Measurements from ENCODE around the gene AS3MT.
A peak's percentile ranks its signal among the peaks of the same experiment; 100 is the strongest.

Gene AS3MT

DNA sequence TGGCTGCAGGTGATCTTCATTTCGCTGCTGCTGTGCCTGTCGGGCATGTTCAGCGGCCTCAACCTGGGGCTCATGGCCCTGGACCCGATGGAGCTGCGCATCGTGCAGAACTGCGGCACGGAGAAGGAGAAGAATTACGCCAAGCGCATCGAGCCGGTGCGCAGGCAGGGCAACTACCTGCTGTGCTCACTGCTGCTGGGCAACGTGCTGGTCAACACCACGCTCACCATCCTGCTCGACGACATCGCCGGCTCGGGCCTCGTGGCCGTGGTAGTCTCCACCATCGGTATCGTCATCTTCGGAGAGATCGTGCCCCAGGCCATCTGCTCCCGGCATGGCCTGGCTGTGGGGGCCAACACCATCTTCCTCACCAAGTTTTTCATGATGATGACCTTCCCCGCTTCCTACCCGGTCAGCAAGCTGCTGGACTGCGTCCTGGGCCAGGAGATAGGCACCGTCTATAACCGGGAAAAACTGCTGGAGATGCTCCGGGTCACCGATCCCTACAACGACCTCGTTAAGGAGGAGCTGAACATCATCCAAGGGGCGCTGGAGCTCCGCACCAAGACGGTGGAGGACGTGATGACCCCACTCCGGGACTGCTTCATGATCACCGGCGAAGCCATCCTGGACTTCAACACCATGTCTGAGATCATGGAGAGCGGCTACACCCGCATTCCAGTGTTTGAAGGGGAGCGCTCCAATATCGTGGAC lies 50.1 kb downstream of the AS3MT start:
- Histone ChIP-seq H3K27ac (ENCODE audit: low read depth, low read length) (no peak overlapping the region), H2AK5ac (ENCODE audit: low read length) (no peak overlapping the region), H4K91ac (ENCODE audit: low read depth, low read length) (no peak overlapping the region), H3K79me1 (ENCODE audit: low read length) (peaks cover 6% of the 10 kb centered on the region), H3K23ac (ENCODE audit: low read length) (no peak overlapping the region), H4K8ac (ENCODE audit: low read depth, low read length) (no peak overlapping the region), H3K79me2 (ENCODE audit: control insufficient read depth, insufficient read depth, low read length, poor library complexity) (peaks cover 3% of the 10 kb centered on the region), H3K27me3 (ENCODE audit: insufficient read depth, low read length) (peaks cover 16% of the 10 kb centered on the region), H3K4ac (ENCODE audit: low read depth, low read length) (no peak overlapping the region), H2AFZ (ENCODE audit: insufficient read depth, low read length, poor library complexity) (peak overlapping the region; percentile 99), H3K18ac (ENCODE audit: low read length) (no peak overlapping the region), H3K36me3 (ENCODE audit: control insufficient read depth in 1 of 2, insufficient read depth in 2 of 2, low read length in 2 of 2) (no peaks in the 10 kb centered on the region), H3K4me3 (ENCODE audit: low read depth, low read length) (peak overlapping the region; percentile 99), H3K14ac (ENCODE audit: low read length) (no peak overlapping the region), H3K4me2 (ENCODE audit: low read length) (peak overlapping the region; percentile 89), H2BK5ac (ENCODE audit: low read depth, low read length, poor library complexity) (no peak overlapping the region), H3K4me1 (ENCODE audit: control insufficient read depth in 1 of 2, insufficient read depth in 2 of 2, low read length in 2 of 2) (peaks cover 9 to 10% of the 10 kb centered on the region in 2 experiments), H3K9me3 (ENCODE audit: insufficient read depth, low read depth, low read length) (peaks cover 5% of the 10 kb centered on the region), H2BK12ac (ENCODE audit: low read length) (no peak overlapping the region), H2BK120ac (ENCODE audit: insufficient read depth, low read length, poor library complexity) (no peak overlapping the region), H4K12ac (ENCODE audit: low read depth, low read length) (no peak overlapping the region), H3K9ac (ENCODE audit: low read length) (no peak overlapping the region)
- peak; percentile 77 for DNase-seq
- WGBS (ENCODE audit: extremely low coverage, insufficient coverage, insufficient read length): no CpG with 5 or more reads among the region's 47 CpGs

- peaks cover 9 to 10% of the 10 kb centered on the region in 2 experiments for H3K4me1 ChIP-seq (ENCODE audit: control insufficient read depth in 1 of 2, insufficient read depth in 2 of 2, low read length in 2 of 2)
- peaks cover 3% of the 10 kb centered on the region for H3K79me2 ChIP-seq (ENCODE audit: control insufficient read depth, insufficient read depth, low read length, poor library complexity)
- no peak overlapping the region for H3K18ac ChIP-seq (ENCODE audit: low read length)
- H3K36me3 ChIP-seq (ENCODE audit: control insufficient read depth in 1 of 2, insufficient read depth in 2 of 2, low read length in 2 of 2): no peaks in the 10 kb centered on the region
- no peak overlapping the region for H3K4ac ChIP-seq (ENCODE audit: low read depth, low read length)
- peaks cover 5% of the 10 kb centered on the region for H3K9me3 ChIP-seq (ENCODE audit: insufficient read depth, low read depth, low read length)
- peaks cover 16% of the 10 kb centered on the region for H3K27me3 ChIP-seq (ENCODE audit: insufficient read depth, low read length)
- no peak overlapping the region for H2BK5ac ChIP-seq (ENCODE audit: low read depth, low read length, poor library complexity)
- H3K27ac ChIP-seq (ENCODE audit: low read depth, low read length): no peak overlapping the region
- H2BK120ac ChIP-seq (ENCODE audit: insufficient read depth, low read length, poor library complexity): no peak overlapping the region
- no peak overlapping the region for H4K12ac ChIP-seq (ENCODE audit: low read depth, low read length)
- H3K23ac ChIP-seq (ENCODE audit: low read length): no peak overlapping the region
- no peak overlapping the region for H3K4me3 ChIP-seq (ENCODE audit: low read depth, low read length)
- H3K14ac ChIP-seq (ENCODE audit: low read length): no peak overlapping the region
- WGBS (ENCODE audit: extremely low coverage, insufficient coverage, insufficient read length): no CpG with 5 or more reads among the region's 9 CpGs
- H4K91ac ChIP-seq (ENCODE audit: low read depth, low read length): no peak overlapping the region
- H4K8ac ChIP-seq (ENCODE audit: low read depth, low read length): no peak overlapping the region
- H3K9ac ChIP-seq (ENCODE audit: low read length): no peak overlapping the region
- no peak for DNase-seq
- peak overlapping the region; percentile 89 for H3K4me2 ChIP-seq (ENCODE audit: low read length)
- no peak overlapping the region for H2BK12ac ChIP-seq (ENCODE audit: low read length)
- H3K79me1 ChIP-seq (ENCODE audit: low read length): peaks cover 6% of the 10 kb centered on the region
- H2AK5ac ChIP-seq (ENCODE audit: low read length): no peak overlapping the region
- no peak overlapping the region for H2AFZ ChIP-seq (ENCODE audit: insufficient read depth, low read length, poor library complexity)
These were observed 50.9 kb downstream of the AS3MT start for GRCh38 chr10:102919992-102920739.

DNA sequence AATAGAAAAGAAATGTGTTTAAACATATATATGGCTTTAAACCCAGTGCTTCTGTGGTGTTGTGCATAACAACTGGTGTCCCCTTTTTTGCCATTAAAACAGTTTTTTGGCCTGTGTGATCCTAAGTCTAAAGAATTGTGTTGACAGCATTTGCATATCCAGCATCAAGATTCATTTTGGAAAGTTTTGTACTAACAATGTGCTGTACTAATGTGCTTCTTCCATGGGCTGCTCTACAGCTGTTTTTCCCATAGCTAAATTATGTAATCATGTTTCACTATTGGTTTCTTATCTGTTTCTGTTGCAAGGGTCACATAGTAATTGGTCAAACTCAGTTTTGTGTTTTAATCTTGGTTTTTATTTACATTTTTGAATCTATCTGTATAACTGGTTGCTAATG lies 54.3 kb downstream of the AS3MT start:
- no peak overlapping the region for H3K14ac ChIP-seq (ENCODE audit: low read length)
- H2BK12ac ChIP-seq (ENCODE audit: low read length): no peak overlapping the region
- H3K79me1 ChIP-seq (ENCODE audit: low read length): peaks cover under 1% of the 10 kb centered on the region
- H3K27ac ChIP-seq (ENCODE audit: low read depth, low read length): no peak overlapping the region
- no peak overlapping the region for H3K23ac ChIP-seq (ENCODE audit: low read length)
- H2AK5ac ChIP-seq (ENCODE audit: low read length): no peak overlapping the region
- H4K8ac ChIP-seq (ENCODE audit: low read depth, low read length): no peak overlapping the region
- peaks cover 5% of the 10 kb centered on the region for H3K9me3 ChIP-seq (ENCODE audit: insufficient read depth, low read depth, low read length)
- no peak overlapping the region for H3K4me3 ChIP-seq (ENCODE audit: low read depth, low read length)
- no peak overlapping the region for H2BK5ac ChIP-seq (ENCODE audit: low read depth, low read length, poor library complexity)
- H3K4me1 ChIP-seq (ENCODE audit: control insufficient read depth in 1 of 2, insufficient read depth in 2 of 2, low read length in 2 of 2): peaks cover 9 to 10% of the 10 kb centered on the region in 2 experiments
- no peak overlapping the region for H2BK120ac ChIP-seq (ENCODE audit: insufficient read depth, low read length, poor library complexity)
- no peak overlapping the region for H4K12ac ChIP-seq (ENCODE audit: low read depth, low read length)
- H4K91ac ChIP-seq (ENCODE audit: low read depth, low read length): no peak overlapping the region
- H3K27me3 ChIP-seq (ENCODE audit: insufficient read depth, low read length): peaks cover 15% of the 10 kb centered on the region
- no peak for DNase-seq
- no peak overlapping the region for H3K4ac ChIP-seq (ENCODE audit: low read depth, low read length)
- no peak overlapping the region for H2AFZ ChIP-seq (ENCODE audit: insufficient read depth, low read length, poor library complexity)
- no peak overlapping the region for H3K4me2 ChIP-seq (ENCODE audit: low read length)
- peaks cover 0 to 2% of the 10 kb centered on the region in 2 experiments for H3K36me3 ChIP-seq (ENCODE audit: control insufficient read depth in 1 of 2, insufficient read depth in 2 of 2, low read length in 2 of 2)
- H3K9ac ChIP-seq (ENCODE audit: low read length): no peak overlapping the region
- peaks cover under 1% of the 10 kb centered on the region for H3K79me2 ChIP-seq (ENCODE audit: control insufficient read depth, insufficient read depth, low read length, poor library complexity)
- no peak overlapping the region for H3K18ac ChIP-seq (ENCODE audit: low read length)

GRCh38 chr10:102926842-102927241 lies 57.6 kb downstream of the AS3MT start:
- no peak overlapping the region for H3K27ac ChIP-seq (ENCODE audit: low read depth, low read length)
- no peaks in the 10 kb centered on the region for H3K9me3 ChIP-seq (ENCODE audit: insufficient read depth, low read depth, low read length)
- no peak overlapping the region for H2BK5ac ChIP-seq (ENCODE audit: low read depth, low read length, poor library complexity)
- H2BK120ac ChIP-seq (ENCODE audit: insufficient read depth, low read length, poor library complexity): no peak overlapping the region
- no peak overlapping the region for H4K12ac ChIP-seq (ENCODE audit: low read depth, low read length)
- H3K14ac ChIP-seq (ENCODE audit: low read length): no peak overlapping the region
- H3K4me2 ChIP-seq (ENCODE audit: low read length): no peak overlapping the region
- no peaks in the 10 kb centered on the region for H3K27me3 ChIP-seq (ENCODE audit: insufficient read depth, low read length)
- H3K18ac ChIP-seq (ENCODE audit: low read length): no peak overlapping the region
- no peak overlapping the region for H3K9ac ChIP-seq (ENCODE audit: low read length)
- no peak overlapping the region for H4K8ac ChIP-seq (ENCODE audit: low read depth, low read length)
- H2AK5ac ChIP-seq (ENCODE audit: low read length): no peak overlapping the region
- H3K4me3 ChIP-seq (ENCODE audit: low read depth, low read length): no peak overlapping the region
- DNase-seq: no peak
- no peaks in the 10 kb centered on the region for H3K4me1 ChIP-seq (ENCODE audit: control insufficient read depth in 1 of 2, insufficient read depth in 2 of 2, low read length in 2 of 2)
- H2AFZ ChIP-seq (ENCODE audit: insufficient read depth, low read length, poor library complexity): no peak overlapping the region
- no CpG with 5 or more reads among the region's 6 CpGs for WGBS (ENCODE audit: extremely low coverage, insufficient coverage, insufficient read length)
- peaks cover 0 to 2% of the 10 kb centered on the region in 2 experiments for H3K36me3 ChIP-seq (ENCODE audit: control insufficient read depth in 1 of 2, insufficient read depth in 2 of 2, low read length in 2 of 2)
- no peaks in the 10 kb centered on the region for H3K79me1 ChIP-seq (ENCODE audit: low read length)
- no peak overlapping the region for H4K91ac ChIP-seq (ENCODE audit: low read depth, low read length)
- no peak overlapping the region for H3K23ac ChIP-seq (ENCODE audit: low read length)
- no peak overlapping the region for H2BK12ac ChIP-seq (ENCODE audit: low read length)
- H3K79me2 ChIP-seq (ENCODE audit: control insufficient read depth, insufficient read depth, low read length, poor library complexity): no peaks in the 10 kb centered on the region
- H3K4ac ChIP-seq (ENCODE audit: low read depth, low read length): no peak overlapping the region

Data from trophoblast cell (in vitro differentiated cells and primary cell).